ENCODE measurements around the gene PTX4.

PTX4 gene

GRCh38 chr16:1488619-1489018 is at the start of gene PTX4:
Gene PTX4, minus strand, starts transcription at chr16:1488944. Its CDS starts 35 bp downstream, at chr16:1488909.
- no peak for DNase-seq (ENCODE audit: low read depth in 2 of 2)

- DNase-seq (ENCODE audit: low read depth in 2 of 2): no peak
These were observed 49.1 kb upstream of the PTX4 start for GRCh38 chr16:1537763-1538289.

- no peak for DNase-seq (ENCODE audit: low read depth in 2 of 2)
These were observed 48.4 kb upstream of the PTX4 start for GRCh38 chr16:1537138-1537577.

- no peak for DNase-seq (ENCODE audit: low read depth in 2 of 2)
These were observed 47.9 kb upstream of the PTX4 start for GRCh38 chr16:1536601-1537000.

GRCh38 chr16:1535391-1536291 is 46.9 kb upstream of the PTX4 start:
- no peak for DNase-seq (ENCODE audit: low read depth in 2 of 2)

- peak in 1 of 2 donors; percentile 22 for DNase-seq (ENCODE audit: low read depth in 2 of 2)
These were observed 45.6 kb upstream of the PTX4 start for GRCh38 chr16:1534021-1535020.

GRCh38 chr16:1533443-1533951 is 44.8 kb upstream of the PTX4 start, which contains the start of gene TMEM204:
Gene TMEM204, plus strand, starts transcription at chr16:1533666. Its CDS starts 610 bp downstream, at chr16:1534276.
- no peak for DNase-seq (ENCODE audit: low read depth in 2 of 2)

- DNase-seq (ENCODE audit: low read depth in 2 of 2): no peak
These were observed 44.0 kb upstream of the PTX4 start for GRCh38 chr16:1532771-1533170.

- DNase-seq (ENCODE audit: low read depth in 2 of 2): no peak
These were observed 43.5 kb upstream of the PTX4 start for GRCh38 chr16:1532081-1532760.

- DNase-seq (ENCODE audit: low read depth in 2 of 2): no peak
These were observed 42.8 kb upstream of the PTX4 start for GRCh38 chr16:1531638-1531910.

GRCh38 chr16:1530883-1531637 is 42.3 kb upstream of the PTX4 start:
- no peak for DNase-seq (ENCODE audit: low read depth in 2 of 2)

- DNase-seq (ENCODE audit: low read depth in 2 of 2): no peak
These were observed 41.7 kb upstream of the PTX4 start for GRCh38 chr16:1530349-1530882.

GRCh38 chr16:1528921-1529537 is 40.3 kb upstream of the PTX4 start:
- DNase-seq (ENCODE audit: low read depth in 2 of 2): no peak

GRCh38 chr16:1527836-1528811 is 39.4 kb upstream of the PTX4 start:
- DNase-seq (ENCODE audit: low read depth in 2 of 2): no peak

- DNase-seq (ENCODE audit: low read depth in 2 of 2): no peak
These were observed 38.1 kb upstream of the PTX4 start for GRCh38 chr16:1526608-1527555.

- DNase-seq (ENCODE audit: low read depth in 2 of 2): no peak
These were observed 37.3 kb upstream of the PTX4 start for GRCh38 chr16:1525871-1526607.

- no peak for DNase-seq (ENCODE audit: low read depth in 2 of 2)
These were observed 35.6 kb upstream of the PTX4 start for GRCh38 chr16:1524366-1524765.
